HepG2 (cell line): Measurements from ENCODE around the gene CD24. TPM values are rescaled to one million over a fixed set of nuclear protein-coding genes. Genes with fewer than 3 reads are reported as not detected.
A peak's percentile ranks its signal among the peaks of the same experiment; 100 is the strongest.

Experiments used
- DRAP1 ChIP-seq: IDR thresholded peaks from 2 replicates; pipeline ENCODE4 v1.6.1; 2016; ENCODE audit warnings: missing genetic modification reagents, missing compliant biosample characterization
- GRHL1 ChIP-seq: sonication (generic); formaldehyde crosslinking; conservative IDR thresholded peaks from 2 replicates; pipeline ENCODE4 v1.8.0; 2022; ENCODE audit warnings: missing genetic modification reagents
- HNF1B ChIP-seq: sonication (generic); formaldehyde crosslinking; IDR thresholded peaks from 2 replicates; pipeline ENCODE4 v1.5.1; 2020; ENCODE audit warnings: mild to moderate bottlenecking, moderate library complexity, missing genetic modification reagents
- ISX ChIP-seq: sonication (generic); formaldehyde crosslinking; conservative IDR thresholded peaks from 2 replicates; pipeline ENCODE4 v1.5.0; 2020; ENCODE audit warnings: missing genetic modification reagents
- JUN ChIP-seq: sonication (generic); formaldehyde crosslinking; IDR thresholded peaks from 2 replicates; pipeline ENCODE4 v1.4.0; 2020; ENCODE audit warnings: mild to moderate bottlenecking, missing genetic modification reagents
- LBX2 ChIP-seq: sonication (generic); formaldehyde crosslinking; IDR thresholded peaks from 2 replicates; pipeline ENCODE4 v1.5.0; 2020; ENCODE audit warnings: missing genetic modification reagents, mild to moderate bottlenecking, borderline replicate concordance
- MAX ChIP-seq: IDR thresholded peaks from 2 replicates; pipeline ENCODE4 v1.6.1; 2012; ENCODE audit warnings: inconsistent platforms
- NFIC ChIP-seq: IDR thresholded peaks from 2 replicates; pipeline ENCODE4 v1.6.1; 2012; ENCODE audit warnings: mild to moderate bottlenecking, low read length, inconsistent platforms
- NFKB2 ChIP-seq: sonication (generic); formaldehyde crosslinking; IDR thresholded peaks from 2 replicates; pipeline ENCODE4 v1.4.0; 2020; ENCODE audit warnings: missing genetic modification reagents, borderline replicate concordance
- NR2C2 ChIP-seq: sonication (generic); formaldehyde crosslinking; IDR thresholded peaks from 2 replicates; pipeline ENCODE4 v1.4.0; 2020; ENCODE audit warnings: missing genetic modification reagents, mild to moderate bottlenecking, moderate library complexity, borderline replicate concordance
- PCBP2 ChIP-seq: fragments of 200-400 bp; formaldehyde crosslinking; optimal IDR thresholded peaks from 2 replicates; pipeline ENCODE3; 2018; ENCODE audit warnings: low read length, low read depth; ENCODE audit not compliant: poor library complexity, severe bottlenecking
- POGZ ChIP-seq: sonication (generic); formaldehyde crosslinking; IDR thresholded peaks from 2 replicates; pipeline ENCODE4 v1.4.0; 2020; ENCODE audit warnings: mild to moderate bottlenecking, missing genetic modification reagents
- POLR2A ChIP-seq, 2 experiments: IDR thresholded peaks; 2 replicates each; pipeline ENCODE4 v1.6.1; 2011; ENCODE audit warnings: low read depth in 2 of 2, low read length in 2 of 2, mild to moderate bottlenecking in 1 of 2, moderate library complexity in 1 of 2; ENCODE audit not compliant: insufficient read depth in 1 of 2
- RAD21 ChIP-seq: fragments of 450-650 bp; formaldehyde crosslinking; IDR thresholded peaks from 2 replicates; pipeline ENCODE4 v1.5.0; 2020; ENCODE audit warnings: mild to moderate bottlenecking
- SATB2 ChIP-seq: sonication (generic); formaldehyde crosslinking; IDR thresholded peaks from 2 replicates; pipeline ENCODE4 v1.5.0; 2020; ENCODE audit warnings: missing genetic modification reagents
- SSRP1 ChIP-seq: IDR thresholded peaks from 2 replicates; pipeline ENCODE4 v1.6.1; 2016; ENCODE audit warnings: control low read depth
- STAT6 ChIP-seq: sonication (generic); formaldehyde crosslinking; IDR thresholded peaks from 2 replicates; pipeline ENCODE4 v1.4.0; 2020; ENCODE audit warnings: missing genetic modification reagents, mild to moderate bottlenecking, borderline replicate concordance
- ZNF350 ChIP-seq: sonication (generic); formaldehyde crosslinking; IDR thresholded peaks from 2 replicates; pipeline ENCODE4 v1.4.0; 2020; ENCODE audit warnings: mild to moderate bottlenecking, low read depth, missing genetic modification reagents, borderline replicate concordance
- ZNF556 ChIP-seq: sonication (generic); formaldehyde crosslinking; IDR thresholded peaks from 2 replicates; pipeline ENCODE4 v1.4.0; 2020; ENCODE audit warnings: mild to moderate bottlenecking, missing genetic modification reagents, borderline replicate concordance
- ZNF644 ChIP-seq: IDR thresholded peaks from 2 replicates; pipeline ENCODE4 v1.6.1; 2016; ENCODE audit warnings: low read depth
- ZNF720 ChIP-seq: sonication (generic); formaldehyde crosslinking; IDR thresholded peaks from 2 replicates; pipeline ENCODE4 v1.4.0; 2020; ENCODE audit warnings: missing genetic modification reagents
- ZNF777 ChIP-seq: sonication (generic); formaldehyde crosslinking; IDR thresholded peaks from 2 replicates; pipeline ENCODE4 v1.4.0; 2020; ENCODE audit warnings: missing genetic modification reagents
- ZNF839 ChIP-seq: sonication (generic); formaldehyde crosslinking; IDR thresholded peaks from 2 replicates; pipeline ENCODE4 v1.4.0; 2020; ENCODE audit warnings: missing genetic modification reagents, mild to moderate bottlenecking, borderline replicate concordance
- ZNF841 ChIP-seq: sonication (generic); formaldehyde crosslinking; IDR thresholded peaks from 2 replicates; pipeline ENCODE4 v1.8.1; 2023; ENCODE audit warnings: missing genetic modification reagents, borderline replicate concordance
- polyA plus RNA-seq, 8 experiments: library from polyadenylated mRNA; depleted of rRNA in 3 of 8; stranded (reverse) in 7 of 8; unstranded in 1 of 8; fragments of >200 nt; fragmentation: Illumina TruSeq in 4 of 8; extraction: Trizol in 4 of 8; gene quantifications; 2 replicates each; pipeline versions ENCODE4 v1.2.1 to v1.2.3, GENCODE V29; 2011 to 2016; ENCODE audit warnings: low read depth in 4 of 8, missing spikeins in 1 of 8, mixed read lengths in 1 of 8; ENCODE audit not compliant: insufficient read depth in 1 of 8
- total RNA-seq, 5 experiments: library from RNA; depleted of rRNA; stranded (reverse); fragments of >200 nt; fragmentation: Illumina TruSeq; extraction: Trizol; gene quantifications; 2 replicates each; pipeline ENCODE4 v1.2.3, GENCODE V29; 2016; ENCODE audit warnings: low read depth in 1 of 5

Gene CD24
- total and polyA plus RNA-seq, 2 of the 13 experiments (the other 11 are each of a cell fraction or from before 2014, with no cell fraction given) = 11.3 to 30.5 TPM

GRCh38 chr6:106997392-106998158 lies 23.0 kb upstream of the CD24 start (continued):
- TF ChIP-seq DRAP1 = 0 out of 2 replicates have a peak, but pooled peaks have one; percentile 11
- no peak for TF ChIP-seq ZNF839
- TF ChIP-seq LBX2 (CRISPR knock-in tag) = no peak
- no peak for TF ChIP-seq ZNF841 (CRISPR knock-in tag)
- no peak for TF ChIP-seq PCBP2
- TF ChIP-seq STAT6 (CRISPR knock-in tag) = no peak
- peak; percentile 73 for TF ChIP-seq HNF1B (CRISPR knock-in tag)
- TF ChIP-seq ZNF777 (CRISPR knock-in tag) = no peak
- no peak for TF ChIP-seq POGZ (CRISPR knock-in tag)
- TF ChIP-seq SATB2 (CRISPR knock-in tag) = no peak
- TF ChIP-seq SSRP1 (CRISPR knock-in tag) = no peak
- peak; percentile 59; the same call in 1 of the 2 replicates for TF ChIP-seq RAD21 (CRISPR knock-in tag)
- no peak for TF ChIP-seq POLR2A (IDR thresholded peaks at IDR 0.05; ENCODE audit: insufficient read depth in 1 of 2, low read depth in 2 of 2, low read length in 2 of 2)
- TF ChIP-seq JUN (CRISPR knock-in tag) = 0 out of 2 replicates have a peak, but pooled peaks have one; percentile 35
- no peak for TF ChIP-seq ISX (CRISPR knock-in tag)
- no peak for TF ChIP-seq NFIC
- TF ChIP-seq ZNF556 (CRISPR knock-in tag) = 0 out of 2 replicates have a peak, but pooled peaks have one; percentile 23
- TF ChIP-seq MAX = no peak
- no peak for TF ChIP-seq NR2C2 (CRISPR knock-in tag)
- TF ChIP-seq GRHL1 (CRISPR knock-in tag) = no peak
- TF ChIP-seq NFKB2 = no peak
- peak; percentile 55; the same call in 1 of the 2 replicates for TF ChIP-seq ZNF350 (CRISPR knock-in tag)
- TF ChIP-seq ZNF720 (CRISPR knock-in tag) = no peak
- peak; percentile 87 for TF ChIP-seq ZNF644 (CRISPR knock-in tag)
